SK-N-SH (cell line): ENCODE results near the gene SMYD3.

Experiments used
- ELF1 ChIP-seq: IDR thresholded peaks from 2 replicates; pipeline ENCODE4 v1.4.0; 2012
- FOXM1 ChIP-seq: IDR thresholded peaks from 2 replicates; pipeline ENCODE4 v1.4.0; 2012; ENCODE audit warnings: low read depth, mild to moderate bottlenecking
- POLR2AphosphoS5 ChIP-seq: IDR thresholded peaks from 2 replicates; pipeline ENCODE4 v1.6.1; 2012; ENCODE audit warnings: low read depth, low read length
- RAD21 ChIP-seq: IDR thresholded peaks from 2 replicates; pipeline ENCODE4 v1.6.1; 2012; ENCODE audit warnings: mild to moderate bottlenecking, low read length
- TEAD4 ChIP-seq: IDR thresholded peaks from 2 replicates; pipeline ENCODE4 v1.4.0; 2012; ENCODE audit warnings: mild to moderate bottlenecking, borderline replicate concordance; ENCODE audit not compliant: insufficient read depth
- TF ChIP-seq, protein P1 (sequence below): fragments of 200-600 bp; sonication (generic); IDR thresholded peaks from 2 replicates; pipeline ENCODE4 v1.6.1; 2017; ENCODE audit warnings: antibody characterized with exemption, mild to moderate bottlenecking, moderate library complexity
- TF ChIP-seq, protein P2 (sequence below): IDR thresholded peaks from 2 replicates; pipeline ENCODE4 v1.6.1; 2012; ENCODE audit warnings: mild to moderate bottlenecking, low read depth, low read length, moderate library complexity

GRCh38 chr1:245929224-245929623 is 577.9 kb downstream of the SMYD3 start:
- TF ChIP-seq ELF1 (no peak), RAD21 (no peak), POLR2AphosphoS5 (no peak), TEAD4 (no peak), FOXM1 (no peak)
- TF ChIP-seq, protein P1, sequence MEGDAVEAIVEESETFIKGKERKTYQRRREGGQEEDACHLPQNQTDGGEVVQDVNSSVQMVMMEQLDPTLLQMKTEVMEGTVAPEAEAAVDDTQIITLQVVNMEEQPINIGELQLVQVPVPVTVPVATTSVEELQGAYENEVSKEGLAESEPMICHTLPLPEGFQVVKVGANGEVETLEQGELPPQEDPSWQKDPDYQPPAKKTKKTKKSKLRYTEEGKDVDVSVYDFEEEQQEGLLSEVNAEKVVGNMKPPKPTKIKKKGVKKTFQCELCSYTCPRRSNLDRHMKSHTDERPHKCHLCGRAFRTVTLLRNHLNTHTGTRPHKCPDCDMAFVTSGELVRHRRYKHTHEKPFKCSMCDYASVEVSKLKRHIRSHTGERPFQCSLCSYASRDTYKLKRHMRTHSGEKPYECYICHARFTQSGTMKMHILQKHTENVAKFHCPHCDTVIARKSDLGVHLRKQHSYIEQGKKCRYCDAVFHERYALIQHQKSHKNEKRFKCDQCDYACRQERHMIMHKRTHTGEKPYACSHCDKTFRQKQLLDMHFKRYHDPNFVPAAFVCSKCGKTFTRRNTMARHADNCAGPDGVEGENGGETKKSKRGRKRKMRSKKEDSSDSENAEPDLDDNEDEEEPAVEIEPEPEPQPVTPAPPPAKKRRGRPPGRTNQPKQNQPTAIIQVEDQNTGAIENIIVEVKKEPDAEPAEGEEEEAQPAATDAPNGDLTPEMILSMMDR: no peak
- TF ChIP-seq, protein P2, sequence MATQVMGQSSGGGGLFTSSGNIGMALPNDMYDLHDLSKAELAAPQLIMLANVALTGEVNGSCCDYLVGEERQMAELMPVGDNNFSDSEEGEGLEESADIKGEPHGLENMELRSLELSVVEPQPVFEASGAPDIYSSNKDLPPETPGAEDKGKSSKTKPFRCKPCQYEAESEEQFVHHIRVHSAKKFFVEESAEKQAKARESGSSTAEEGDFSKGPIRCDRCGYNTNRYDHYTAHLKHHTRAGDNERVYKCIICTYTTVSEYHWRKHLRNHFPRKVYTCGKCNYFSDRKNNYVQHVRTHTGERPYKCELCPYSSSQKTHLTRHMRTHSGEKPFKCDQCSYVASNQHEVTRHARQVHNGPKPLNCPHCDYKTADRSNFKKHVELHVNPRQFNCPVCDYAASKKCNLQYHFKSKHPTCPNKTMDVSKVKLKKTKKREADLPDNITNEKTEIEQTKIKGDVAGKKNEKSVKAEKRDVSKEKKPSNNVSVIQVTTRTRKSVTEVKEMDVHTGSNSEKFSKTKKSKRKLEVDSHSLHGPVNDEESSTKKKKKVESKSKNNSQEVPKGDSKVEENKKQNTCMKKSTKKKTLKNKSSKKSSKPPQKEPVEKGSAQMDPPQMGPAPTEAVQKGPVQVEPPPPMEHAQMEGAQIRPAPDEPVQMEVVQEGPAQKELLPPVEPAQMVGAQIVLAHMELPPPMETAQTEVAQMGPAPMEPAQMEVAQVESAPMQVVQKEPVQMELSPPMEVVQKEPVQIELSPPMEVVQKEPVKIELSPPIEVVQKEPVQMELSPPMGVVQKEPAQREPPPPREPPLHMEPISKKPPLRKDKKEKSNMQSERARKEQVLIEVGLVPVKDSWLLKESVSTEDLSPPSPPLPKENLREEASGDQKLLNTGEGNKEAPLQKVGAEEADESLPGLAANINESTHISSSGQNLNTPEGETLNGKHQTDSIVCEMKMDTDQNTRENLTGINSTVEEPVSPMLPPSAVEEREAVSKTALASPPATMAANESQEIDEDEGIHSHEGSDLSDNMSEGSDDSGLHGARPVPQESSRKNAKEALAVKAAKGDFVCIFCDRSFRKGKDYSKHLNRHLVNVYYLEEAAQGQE: no peak
